Measurements from ENCODE around the gene STK32B. TPM values are rescaled to one million over a fixed set of nuclear protein-coding genes. Genes with fewer than 3 reads are reported as not detected.

STK32B gene
- total and polyA plus RNA-seq, 2 of the 4 experiments (the other 2 are of a cell fraction), result 5.5 to 6.3 TPM

DNA sequence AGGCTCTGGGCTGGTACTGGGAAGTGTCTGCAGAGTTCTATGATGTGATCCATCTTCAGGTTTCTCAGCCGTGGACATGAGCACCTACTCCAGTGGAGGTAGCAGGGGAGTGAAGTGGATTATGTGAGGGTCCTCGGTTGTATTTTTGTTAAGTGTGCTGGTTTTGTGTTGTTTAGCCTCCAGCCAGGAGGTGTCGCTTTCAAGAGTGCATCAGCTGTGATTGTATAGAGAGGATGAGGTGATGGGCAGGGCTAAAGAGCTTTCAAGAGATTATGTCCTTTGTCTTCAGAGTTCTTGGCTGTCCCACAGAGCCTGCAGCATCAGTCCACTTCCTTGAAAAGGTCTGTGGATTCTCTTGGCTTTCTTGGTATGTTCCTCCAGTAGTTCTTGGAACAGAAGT is 256.6 kb downstream of the STK32B start:
- Histone ChIP-seq H2BK15ac (ENCODE audit: low read depth, low read length) (no peak overlapping the region), H4K91ac (ENCODE audit: insufficient read depth, low read depth, low read length) (no peak overlapping the region), H2BK120ac (ENCODE audit: low read depth, low read length) (no peak overlapping the region), H3K9me1 (ENCODE audit: insufficient read depth, low read length) (no peaks in the 10 kb centered on the region), H2BK20ac (ENCODE audit: low read depth, low read length) (no peak overlapping the region), H4K8ac (ENCODE audit: low read depth in 2 of 2, low read length in 2 of 2) (no peak overlapping the region), H3K9ac (ENCODE audit: low read depth, low read length) (no peak overlapping the region), H2AFZ (replicated peaks; ENCODE audit: low read length, poor library complexity) (no peak overlapping the region), H2AK5ac (ENCODE audit: low read depth, low read length) (no peak overlapping the region), H3K18ac (ENCODE audit: low read depth, low read length) (no peak overlapping the region), H3K27ac (ENCODE audit: insufficient read depth, low read length) (no peak overlapping the region), H3K36me3 (ENCODE audit: control insufficient read depth, insufficient read depth, low read length) (no peaks in the 10 kb centered on the region), H3K4me2 (ENCODE audit: low read depth, low read length) (no peak overlapping the region), H3K4me3 (ENCODE audit: insufficient read depth, low read depth, low read length) (no peak overlapping the region), H4K5ac (ENCODE audit: low read depth, low read length) (no peak overlapping the region), H2BK5ac (ENCODE audit: low read depth, low read length, poor library complexity, severe bottlenecking) (no peak overlapping the region), H3K27me3 (ENCODE audit: control insufficient read depth, insufficient read depth, low read length) (no peaks in the 10 kb centered on the region), H3K23ac (ENCODE audit: low read depth, low read length) (no peak overlapping the region), H3K9me3 (ENCODE audit: control insufficient read depth, insufficient read depth, low read length) (no peaks in the 10 kb centered on the region), H3K56ac (ENCODE audit: extremely low read depth, insufficient read depth, low read length) (no peak overlapping the region), H3K4me1 (ENCODE audit: control insufficient read depth, insufficient read depth, low read length) (no peaks in the 10 kb centered on the region), H3K4ac (ENCODE audit: low read depth, low read length) (no peak overlapping the region), H2AK9ac (replicated peaks; ENCODE audit: low read depth, low read length, poor library complexity) (no peak overlapping the region), H4K20me1 (ENCODE audit: insufficient read depth, low read length) (no peaks in the 10 kb centered on the region), H3K14ac (replicated peaks; ENCODE audit: low read depth, low read length) (no peak overlapping the region), H3K79me1 (ENCODE audit: low read depth in 1 of 2, low read length in 2 of 2) (no peaks in the 10 kb centered on the region)
- DNase-seq (no peak), ATAC-seq (ENCODE audit: low read depth) (no peak)
- CTCF ChIA-PET, result no interaction called here
- in situ Hi-C loops (cut with MboI; ENCODE audit: low sequenced_read_pairs), result no loop called here
- BruUV-seq (replicated peaks), result no TSS peak
- WGBS, 2 experiments (ENCODE audit: extremely low coverage in 2 of 2, insufficient read length in 1 of 2), result 63% methylated on average over 2 of the region's 3 CpGs; no CpG with 5 or more reads in 1 of the 2 experiments
- POLR2A ChIA-PET (ENCODE audit: unreplicated experiment), result no interaction called here
- no peak for TF ChIP-seq ELK1 (IDR thresholded peaks at IDR 0.05; ENCODE audit: borderline replicate concordance, low read depth, low read length)
- no peak for TF ChIP-seq CHD1 (IDR thresholded peaks at IDR 0.05; ENCODE audit: low read depth, low read length)
- no peak for TF ChIP-seq BHLHE40 (IDR thresholded peaks at IDR 0.05; ENCODE audit: low read depth, low read length)
- TF ChIP-seq RCOR1 (IDR thresholded peaks at IDR 0.05; ENCODE audit: insufficient replicate concordance, low read length), result no peak
- TF ChIP-seq RFX5 (IDR thresholded peaks at IDR 0.05; ENCODE audit: low read depth, low read length), result no peak
- TF ChIP-seq POLR2A (IDR thresholded peaks at IDR 0.05; ENCODE audit: low read depth, low read length), result no peak
- TF ChIP-seq SMC3 (IDR thresholded peaks at IDR 0.05; ENCODE audit: low read depth, low read length), result no peak
- TF ChIP-seq FOS (IDR thresholded peaks at IDR 0.05; ENCODE audit: low read depth, low read length), result no peak
- no peak for TF ChIP-seq MAZ (IDR thresholded peaks at IDR 0.05; ENCODE audit: borderline replicate concordance, low read depth, low read length)
- no peak for TF ChIP-seq MAFK (IDR thresholded peaks at IDR 0.05; ENCODE audit: low read depth, low read length)
- TF ChIP-seq CEBPB (IDR thresholded peaks at IDR 0.05; ENCODE audit: low read depth, low read length), result no peak
- no peak for TF ChIP-seq MXI1 (IDR thresholded peaks at IDR 0.05; ENCODE audit: borderline replicate concordance, low read depth, low read length)
- no peak for TF ChIP-seq USF2 (IDR thresholded peaks at IDR 0.05; ENCODE audit: low read depth, low read length)
- TF ChIP-seq NFE2L2 (IDR thresholded peaks at IDR 0.05; ENCODE audit: low read depth, low read length), result no peak
- dilution Hi-C loops (cut with HindIII; ENCODE audit: low sequenced_read_pairs, unreplicated experiment), result no loop called here
- intact Hi-C loops (cut with micrococcal nuclease), result no loop called here
